GM19395 (cell line): Measurements from ENCODE around the gene FANCI.

Experiments
- ATAC-seq: cut with Tn5 transposase; IDR thresholded peaks from one replicate; pipeline ENCODE4 v1.9.1; 2021; ENCODE audit warnings: mild to moderate bottlenecking, moderate library complexity; ENCODE audit not compliant: unreplicated experiment

Gene FANCI

DNA sequence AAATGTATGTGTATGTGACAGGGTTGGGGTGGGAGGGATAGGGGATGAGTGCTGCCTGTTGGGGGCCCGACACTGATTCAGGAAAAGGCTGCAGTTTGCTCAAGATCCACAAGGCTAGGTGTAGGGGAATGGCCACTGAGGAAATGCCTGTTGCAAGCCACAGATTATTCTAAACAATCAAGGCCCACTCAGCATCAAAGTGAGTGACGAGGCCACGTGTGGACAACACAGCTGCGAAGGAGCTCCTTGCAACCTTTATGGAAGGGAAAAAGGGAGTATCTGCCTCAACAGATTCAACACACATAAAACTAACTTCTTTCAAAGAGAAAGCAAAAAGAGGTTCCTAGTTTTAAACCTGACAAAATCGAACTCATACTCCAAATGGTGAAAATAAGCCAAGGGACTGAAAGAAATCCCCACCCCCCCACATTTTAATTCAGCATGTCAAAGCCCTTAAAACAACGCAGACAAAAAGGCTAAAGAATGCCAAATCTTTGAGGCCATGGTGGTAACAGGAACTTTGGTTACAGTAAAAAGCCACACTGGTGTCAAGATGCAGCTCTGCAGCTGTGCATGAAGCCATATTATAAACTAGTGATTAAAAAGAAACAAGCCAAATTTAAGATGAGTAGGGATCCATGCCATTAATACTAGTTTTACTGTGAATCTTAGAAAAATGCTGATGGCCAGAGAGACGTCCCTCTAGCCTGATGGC lies 87.3 kb downstream of the FANCI start:
- no peak for ATAC-seq

DNA sequence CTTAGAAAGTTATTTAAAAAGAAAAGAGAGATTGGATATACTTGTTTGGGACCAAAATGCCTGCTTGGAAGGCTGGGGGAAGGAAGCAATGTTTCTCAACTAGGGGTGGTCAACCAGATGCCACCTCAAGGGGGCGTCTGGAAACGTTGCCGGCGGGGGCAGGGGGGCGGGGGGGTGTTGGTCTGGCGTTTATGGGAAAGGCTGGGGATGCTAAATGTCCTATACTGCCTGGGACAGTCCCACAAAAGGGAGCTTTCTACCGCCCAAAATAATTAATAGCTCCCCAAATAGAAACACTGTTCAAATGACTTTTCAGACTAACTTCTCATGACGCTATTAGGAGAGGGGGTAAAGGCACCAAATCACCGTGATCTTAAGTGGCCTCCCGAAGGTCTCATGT lies 88.7 kb downstream of the FANCI start:
- no peak for ATAC-seq

DNA sequence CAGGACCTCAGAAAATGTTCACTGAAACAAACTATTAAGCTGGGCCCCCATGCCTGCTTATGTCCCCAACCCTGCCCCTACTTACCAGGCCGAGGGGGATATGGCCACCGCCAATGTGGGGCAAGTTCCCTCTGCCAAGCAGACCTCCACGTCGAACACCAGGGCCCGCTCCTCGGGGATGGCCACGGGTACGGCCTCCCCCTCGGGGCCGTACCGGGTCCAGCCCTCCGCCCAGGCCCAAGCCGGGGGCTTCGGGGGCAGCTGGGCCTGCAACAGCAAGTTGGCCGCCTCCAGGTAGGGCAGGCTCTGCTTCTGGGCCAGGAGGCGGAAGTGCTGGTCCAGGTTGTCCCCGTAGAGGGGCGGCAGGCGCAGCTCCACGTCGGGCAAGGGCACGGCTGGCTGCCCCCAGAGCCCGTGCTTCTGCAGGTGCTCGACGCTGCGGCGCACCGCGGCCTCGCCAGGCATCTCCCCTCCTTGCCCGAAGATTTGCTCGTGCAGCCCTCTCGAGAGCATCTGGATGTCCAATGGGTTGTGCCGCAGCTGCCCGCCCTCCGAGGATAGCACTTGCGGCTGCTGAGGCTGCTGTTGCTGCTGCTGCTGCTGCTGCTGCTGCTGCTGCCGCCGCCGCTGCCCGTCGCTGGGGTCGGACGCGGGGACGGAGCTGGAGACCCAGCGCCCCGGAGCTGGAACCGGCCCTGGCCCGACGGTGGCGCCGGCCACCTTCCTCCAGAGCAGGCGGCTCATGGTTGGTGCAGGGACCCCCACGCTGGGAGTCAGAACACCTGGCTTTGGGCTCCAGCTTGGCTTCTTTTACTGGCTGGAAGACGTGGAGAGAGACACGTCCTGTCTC lies 89.5 kb downstream of the FANCI start:
- ATAC-seq = no peak

DNA sequence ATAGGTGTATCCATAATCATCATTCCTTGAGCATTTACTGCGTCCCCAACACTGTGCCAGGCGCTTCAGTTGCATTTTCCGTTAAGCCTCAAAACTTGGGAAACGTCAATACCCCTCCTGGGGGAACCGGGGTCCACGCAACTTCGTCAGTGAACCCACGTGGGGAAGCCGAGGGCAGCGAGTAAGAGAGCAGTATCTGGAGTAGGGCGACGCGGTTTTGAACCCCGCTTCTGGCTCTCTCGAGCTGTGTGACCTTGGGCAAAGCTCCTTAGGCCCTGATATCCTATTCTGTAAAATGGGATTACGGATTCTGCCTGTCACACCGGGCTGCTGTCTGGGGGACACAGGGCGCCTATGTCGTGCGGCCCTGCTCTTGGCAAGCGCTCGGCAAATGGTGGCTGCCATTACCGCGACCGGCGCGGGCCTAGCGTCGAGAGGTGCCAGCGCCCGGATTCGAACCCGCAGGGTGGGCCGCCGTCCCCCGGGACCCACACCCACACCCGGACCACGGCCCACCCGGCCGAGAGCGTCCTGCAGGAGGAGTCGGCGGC lies 90.3 kb downstream of the FANCI start:
- ATAC-seq = peak; percentile 4

DNA sequence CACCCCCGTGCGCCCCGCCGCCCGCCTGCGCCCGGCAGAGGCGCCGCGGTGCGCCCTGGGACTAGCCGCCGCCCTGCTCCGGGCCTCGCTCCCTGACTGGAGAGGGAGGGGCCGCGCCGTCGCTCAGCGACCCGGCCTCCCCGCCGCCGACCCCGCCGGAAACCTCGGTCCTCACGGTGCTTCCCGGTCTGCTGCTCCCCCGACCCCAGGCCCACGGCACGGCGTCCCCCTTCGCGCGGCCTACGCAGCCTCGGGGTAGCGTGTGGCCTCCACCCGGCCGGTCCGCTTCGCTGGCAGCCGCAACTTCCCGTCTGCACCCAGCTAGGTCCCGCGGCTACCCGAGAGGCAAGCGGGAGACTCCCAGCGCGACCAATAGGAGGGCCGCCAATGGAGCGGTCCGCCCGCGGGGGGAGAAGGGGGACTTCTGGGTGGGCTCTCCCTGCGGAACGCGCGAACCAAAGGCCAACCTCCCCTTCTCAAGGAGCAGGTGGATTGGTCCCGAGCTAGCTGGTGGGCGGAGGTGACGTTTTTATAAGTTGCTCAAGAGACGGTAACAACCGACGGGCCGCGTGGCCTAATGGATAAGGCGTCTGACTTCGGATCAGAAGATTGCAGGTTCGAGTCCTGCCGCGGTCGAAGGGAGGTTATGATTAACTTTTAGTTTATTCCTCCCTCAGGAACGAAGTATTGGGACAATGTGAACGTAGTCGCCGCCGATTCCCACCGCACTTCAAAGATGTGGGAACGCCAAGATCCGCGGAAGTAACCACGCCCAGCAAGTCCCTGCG lies 90.9 kb downstream of the FANCI start, which contains the start of gene POLG:
Gene POLG (minus strand): TSS at position 315 of the 788 bp plus-strand sequence. CDS start 1,070 bp downstream, outside the sequence.
- ATAC-seq = peak; percentile 90

DNA sequence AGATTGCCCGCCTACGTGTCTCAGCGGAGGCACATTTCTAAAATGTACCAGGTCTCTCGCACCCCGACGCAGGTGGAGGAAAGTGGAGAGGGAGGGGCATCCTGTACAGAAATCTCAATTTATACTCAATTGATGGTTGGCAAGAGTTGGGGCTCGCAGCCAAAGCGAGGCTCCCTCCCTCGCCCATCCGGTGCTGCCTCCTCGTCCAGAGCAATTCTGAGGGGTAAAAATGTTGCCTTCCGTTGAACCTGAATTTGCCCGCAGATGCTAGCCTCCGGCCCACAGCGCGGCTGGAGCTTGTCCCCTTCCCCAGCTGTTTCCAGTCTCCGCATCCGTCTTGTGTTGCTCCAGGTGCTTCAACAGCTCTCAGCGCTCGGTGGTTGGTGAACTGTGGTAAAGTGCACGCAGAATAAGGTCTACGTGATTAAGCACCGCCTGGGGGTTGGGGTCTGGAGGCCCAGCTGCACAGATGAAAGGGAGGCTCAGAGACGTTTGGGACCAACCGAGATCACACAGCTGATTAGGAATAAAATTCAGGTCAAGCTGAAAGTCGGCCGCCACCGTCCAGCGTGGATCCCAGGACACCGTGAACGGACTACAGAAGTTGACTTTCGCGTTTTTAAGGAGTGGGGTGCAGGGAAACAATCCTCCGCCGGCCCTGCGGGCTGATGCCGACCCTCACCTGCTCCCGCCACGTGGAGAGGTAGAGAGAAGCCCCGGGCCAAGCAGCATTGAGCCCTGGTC lies 91.7 kb downstream of the FANCI start:
- no peak for ATAC-seq

DNA sequence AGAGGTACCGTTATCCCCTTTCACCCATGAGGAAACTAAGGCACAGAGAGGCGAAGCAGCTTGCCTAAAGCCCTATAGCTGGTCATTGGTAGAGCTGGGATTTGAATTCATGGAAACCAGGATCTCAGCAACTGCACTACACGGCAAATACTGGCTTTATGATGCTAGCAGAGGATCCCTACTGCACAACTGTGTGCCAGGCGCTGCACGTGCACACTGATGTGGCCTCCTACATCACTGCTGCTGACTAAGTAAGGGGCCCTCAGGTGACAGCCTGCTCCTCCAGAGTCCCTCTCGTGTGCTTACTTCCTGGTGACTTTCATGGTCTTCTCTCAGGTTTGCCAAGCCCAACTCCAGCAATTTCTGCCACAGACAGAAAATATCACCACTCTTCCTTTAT lies 94.3 kb downstream of the FANCI start:
- ATAC-seq = no peak

DNA sequence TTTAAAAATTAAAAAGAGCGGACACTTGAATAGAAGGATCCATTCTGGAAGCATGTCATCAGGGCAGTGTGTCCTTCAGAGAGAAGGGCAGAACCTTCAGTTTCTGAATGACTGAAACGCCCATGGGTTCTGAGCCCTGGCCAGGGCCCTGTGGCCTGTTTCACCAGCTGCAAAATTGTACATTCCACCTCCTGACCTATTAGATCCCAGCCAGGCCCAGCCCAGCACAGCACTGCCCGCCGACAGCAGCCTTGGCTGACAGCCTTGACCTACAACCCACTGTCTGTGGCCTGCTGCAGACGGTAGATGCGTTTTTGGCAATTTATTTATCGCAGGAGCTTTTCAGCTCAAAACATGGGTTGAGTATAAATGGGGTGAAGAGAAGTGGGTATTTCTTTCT lies 96.8 kb downstream of the FANCI start:
- ATAC-seq = no peak

DNA sequence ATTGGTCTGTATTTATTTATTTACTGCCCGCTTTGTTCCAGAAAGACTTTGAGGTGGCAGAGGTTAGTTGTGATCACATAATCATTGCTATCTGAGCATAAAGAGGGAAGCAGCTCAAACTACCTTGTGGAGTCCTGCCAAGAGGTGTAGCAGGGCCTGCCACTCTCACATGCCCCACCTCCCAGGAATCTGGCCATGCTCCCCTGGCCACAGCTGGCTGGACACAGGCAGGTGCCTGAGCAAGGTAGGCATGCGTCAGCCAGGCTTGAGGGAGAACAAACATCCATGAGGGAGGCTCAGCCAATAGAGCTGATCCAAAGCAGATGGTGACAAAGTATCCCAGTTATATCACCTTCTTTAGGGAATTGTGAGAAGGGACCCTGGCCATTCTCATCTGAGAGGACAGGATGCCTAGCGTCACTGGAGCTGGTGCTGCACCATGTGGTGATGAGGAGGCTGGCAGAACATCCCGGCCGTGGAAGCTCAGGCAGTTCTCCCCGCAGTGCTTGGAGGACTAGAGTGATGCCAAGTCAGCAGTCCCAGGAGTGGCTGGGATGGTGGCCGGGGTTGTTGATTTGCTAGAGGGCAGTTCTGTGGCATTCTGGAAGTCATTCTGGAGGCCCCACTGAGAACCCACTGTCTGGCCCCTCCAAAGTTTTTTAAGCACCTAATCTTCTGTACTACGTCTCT lies 97.7 kb downstream of the FANCI start:
- ATAC-seq = no peak

DNA sequence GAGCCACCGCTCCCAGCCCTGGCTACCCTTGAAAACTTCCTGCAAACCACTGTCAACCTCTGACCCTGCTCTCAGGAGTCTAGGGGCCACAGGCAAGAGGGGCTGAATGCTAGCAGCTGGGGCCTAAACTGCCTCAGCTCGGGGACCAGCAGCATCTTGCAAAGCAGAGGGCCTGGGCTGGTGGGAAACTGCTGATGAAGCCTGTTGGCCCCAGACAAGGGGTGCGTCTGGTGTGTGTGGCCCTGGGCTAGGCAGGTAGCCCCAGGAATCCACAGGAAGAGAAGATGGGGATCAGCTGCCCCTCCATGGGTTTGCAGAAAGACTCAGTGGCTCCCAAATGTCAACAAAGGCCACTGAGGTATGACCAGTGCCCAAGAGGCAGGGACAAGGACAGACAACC lies 99.1 kb downstream of the FANCI start:
- ATAC-seq = no peak

DNA sequence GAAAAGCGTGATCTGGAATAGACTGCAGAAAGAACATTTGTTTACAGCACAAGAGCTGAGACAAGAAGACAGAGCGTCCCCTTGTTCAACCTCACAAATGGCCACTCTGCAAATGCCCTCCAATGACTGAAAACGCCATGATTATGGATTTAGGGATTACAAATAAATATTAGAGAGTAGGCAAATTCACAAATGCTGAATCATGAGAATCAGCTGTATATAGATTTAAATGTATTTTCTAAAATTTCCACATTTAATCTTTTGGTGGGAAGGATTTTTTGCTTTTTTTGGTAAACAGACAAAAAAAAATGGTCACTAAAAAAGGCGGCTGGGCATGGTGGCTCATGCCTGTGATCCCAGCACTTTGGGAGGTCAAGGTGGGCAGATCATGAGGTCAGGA lies 101.5 kb downstream of the FANCI start:
- ATAC-seq = no peak

DNA sequence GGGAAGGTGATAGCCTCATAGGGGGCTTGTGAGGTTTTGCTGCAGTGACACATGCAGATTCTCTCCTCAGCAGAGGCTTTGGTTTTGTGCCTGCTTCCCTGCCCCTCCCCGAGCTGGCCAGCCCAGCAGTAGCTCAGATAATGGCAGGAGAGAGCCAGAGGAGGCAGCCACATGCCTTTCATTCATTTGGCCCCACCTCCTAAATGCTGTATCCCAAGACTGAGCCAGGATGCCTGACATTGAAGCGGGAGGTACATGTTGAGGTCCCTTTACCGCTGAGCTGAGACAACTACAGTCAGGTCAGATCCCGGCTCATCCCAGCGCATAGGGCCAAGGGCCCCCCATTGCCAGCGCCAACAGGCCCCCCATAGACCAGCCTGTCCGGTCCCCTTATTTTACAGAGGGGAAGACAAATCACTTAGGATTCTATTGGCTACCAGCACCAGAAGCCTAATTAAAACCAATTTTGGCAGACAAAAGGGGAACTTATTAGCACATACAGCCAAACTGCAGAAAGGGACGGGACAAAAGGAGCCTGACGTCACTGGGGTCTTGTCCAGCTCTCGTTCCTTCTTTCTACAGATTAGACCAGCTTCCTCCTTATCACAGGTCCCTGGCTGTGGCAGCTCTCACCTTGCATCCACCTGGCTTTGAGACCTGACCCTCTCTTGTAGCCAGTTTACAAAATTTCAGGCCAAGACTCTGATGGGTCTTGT lies 102.9 kb downstream of the FANCI start:
- ATAC-seq = no peak

DNA sequence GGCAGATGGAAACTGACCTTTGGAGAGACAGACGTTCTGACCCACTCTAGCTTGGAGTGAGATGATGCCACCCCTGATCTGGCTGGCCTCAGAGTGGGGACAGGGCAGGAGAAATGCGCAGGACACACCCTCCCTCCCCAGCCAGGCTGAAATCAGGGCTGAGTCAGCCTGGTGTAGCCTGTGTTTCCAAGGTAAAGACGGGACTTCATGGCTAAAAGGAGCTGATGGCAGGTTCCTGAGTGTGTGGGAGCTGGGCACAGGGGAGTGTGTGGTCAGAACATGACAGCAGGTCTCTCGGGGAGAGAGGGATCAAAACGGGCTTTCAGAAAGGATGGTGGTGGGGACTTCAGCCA lies 105.4 kb downstream of the FANCI start:
- no peak for ATAC-seq

DNA sequence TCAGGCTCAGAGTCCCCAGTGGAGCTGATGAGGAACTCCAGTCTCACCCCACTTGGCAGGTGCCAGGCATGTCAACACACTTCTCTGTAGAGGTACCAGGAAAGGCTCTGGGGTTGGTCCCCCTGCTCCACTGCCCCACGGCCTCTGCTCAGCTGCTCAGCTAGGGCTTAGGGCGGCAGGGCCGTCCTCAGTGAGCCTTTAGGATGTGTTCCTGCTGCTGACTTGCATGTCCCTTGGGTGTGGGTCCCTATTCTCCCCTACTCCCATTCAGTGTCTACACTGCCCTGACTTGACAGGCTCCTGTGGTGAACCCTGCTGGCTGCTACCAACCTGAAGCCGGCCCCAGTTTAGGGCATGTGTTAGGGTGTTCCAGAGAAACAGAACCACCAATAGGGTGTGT lies 108.7 kb downstream of the FANCI start:
- ATAC-seq = no peak

DNA sequence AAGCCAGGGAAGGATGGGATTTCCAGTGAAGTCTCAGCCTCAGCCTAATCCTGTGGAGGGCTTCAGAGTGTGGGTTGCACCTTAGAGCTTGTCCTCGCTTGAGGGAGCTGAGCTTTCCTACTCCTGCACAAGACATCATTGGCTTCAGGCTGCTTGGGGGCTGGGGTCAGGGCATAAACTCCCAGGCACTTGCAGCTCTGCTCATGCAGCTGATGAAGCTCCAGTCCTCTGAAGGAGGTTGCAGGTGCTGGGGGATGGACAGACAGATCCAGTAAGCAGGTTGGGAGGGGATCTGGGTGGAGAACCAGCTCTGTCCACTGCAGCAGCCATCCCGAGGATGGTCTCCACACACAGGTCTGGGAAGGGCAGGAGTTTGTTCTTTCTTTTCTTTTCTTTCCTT lies 110.2 kb downstream of the FANCI start:
- no peak for ATAC-seq

DNA sequence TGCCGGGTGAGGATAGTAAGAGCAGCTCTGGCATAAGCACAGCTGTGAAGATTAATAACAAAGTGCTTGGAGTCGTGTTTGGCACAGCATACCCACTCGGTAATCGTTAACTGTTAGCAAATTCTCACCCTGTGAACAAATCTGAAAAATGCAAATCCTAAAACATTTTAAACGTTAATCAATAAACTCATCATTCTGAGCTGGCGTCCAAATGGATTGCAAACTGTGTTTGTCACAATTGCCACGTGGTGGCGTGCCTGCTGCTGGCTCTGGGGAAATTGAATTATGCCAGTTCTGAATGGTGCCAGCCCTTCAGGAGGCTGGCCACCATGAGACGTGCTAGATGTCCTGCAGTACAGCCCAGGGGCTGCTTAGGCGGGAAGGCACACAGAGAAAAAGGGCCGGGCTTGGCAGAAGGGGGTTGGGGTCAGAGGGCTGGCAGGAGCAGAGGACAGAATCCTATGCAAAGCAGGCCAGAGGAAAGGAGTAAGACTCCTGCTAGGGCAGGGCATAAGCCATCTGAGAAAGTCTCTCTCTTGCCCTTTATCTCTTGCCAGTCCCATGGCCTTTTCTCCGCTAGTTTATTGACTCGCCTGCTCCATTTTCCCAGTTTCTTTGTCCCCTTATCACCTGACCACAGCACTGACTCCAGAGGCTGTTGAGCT lies 113.0 kb downstream of the FANCI start:
- no peak for ATAC-seq

DNA sequence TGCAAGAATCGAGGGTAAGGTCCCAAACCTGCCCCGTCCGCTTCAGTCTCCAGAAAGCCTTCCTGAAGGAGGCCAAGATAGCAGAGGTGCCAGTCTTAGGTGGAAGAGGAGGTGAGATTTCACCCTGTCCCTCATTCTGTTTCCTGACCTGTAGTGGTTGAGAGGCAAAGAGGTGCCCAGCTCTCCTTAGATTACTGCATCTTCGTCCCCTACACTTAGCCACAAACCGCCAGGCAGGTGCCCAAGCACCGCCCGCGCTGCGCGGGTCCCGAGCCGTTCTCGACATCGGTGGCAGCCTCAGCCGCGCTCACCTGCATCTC lies 114.6 kb downstream of the FANCI start:
- peak; percentile 21 for ATAC-seq

DNA sequence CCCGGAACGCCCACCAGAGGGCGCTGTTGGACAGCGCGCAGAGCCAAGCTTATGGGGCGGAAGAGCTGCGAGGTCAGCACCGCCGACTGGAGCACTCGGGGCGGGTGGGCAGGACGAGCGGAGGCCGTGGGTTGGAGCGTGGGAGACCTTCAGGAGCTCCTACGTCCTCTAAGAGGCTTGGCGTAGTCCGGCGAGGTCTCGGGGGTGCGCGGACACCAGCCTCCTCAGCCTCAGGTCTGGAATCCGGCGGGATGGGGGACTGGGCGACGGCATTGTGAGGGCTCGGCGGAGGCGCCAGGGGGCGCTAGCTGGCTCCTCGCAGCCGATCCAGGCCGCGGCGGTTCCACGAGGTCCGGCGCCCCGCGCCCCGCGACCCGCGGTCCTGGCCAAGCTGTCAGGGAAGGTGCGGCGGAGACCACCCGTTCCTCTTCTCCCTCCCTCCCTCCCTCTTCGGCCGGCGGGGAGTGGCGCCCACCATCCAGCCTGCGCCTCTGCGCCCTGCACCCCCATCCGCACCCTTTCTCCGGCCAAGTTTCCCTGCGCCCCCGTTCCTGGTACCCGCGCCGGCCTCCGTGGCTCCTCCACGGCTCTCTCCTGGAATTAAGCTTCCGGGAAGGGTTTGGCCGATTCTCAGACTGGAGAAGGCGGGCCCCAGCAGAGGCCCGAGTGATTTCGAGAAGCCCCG lies 115.1 kb downstream of the FANCI start:
- peak; percentile 90 for ATAC-seq
